SJSA1 (cell line): ENCODE results near the gene EHMT1. TPM values are rescaled to one million over a fixed set of nuclear protein-coding genes. Genes with fewer than 3 reads are reported as not detected.

ENCODE experiments used
- DNase-seq, 2 experiments: peaks; one replicate each; pipeline ENCODE4 v3.0.0-alpha.2; 2015 to 2020; ENCODE audit warnings: low spot score in 2 of 2, low read depth in 1 of 2
- H3K27ac ChIP-seq: fragments of 250-450 bp; sonication (Bioruptor Pico); 2 replicates; pipeline ENCODE4 v1.5.1; 2020; ENCODE audit warnings: mild to moderate bottlenecking, moderate library complexity
- H3K27me3 ChIP-seq: fragments of 250-450 bp; sonication (Bioruptor Pico); replicated peaks from 2 replicates; pipeline ENCODE4 v1.5.1; 2020; ENCODE audit warnings: mild to moderate bottlenecking, moderate library complexity
- H3K36me3 ChIP-seq: fragments of 250-450 bp; sonication (Bioruptor Pico); 2 replicates; pipeline ENCODE4 v1.5.1; 2020; ENCODE audit warnings: mild to moderate bottlenecking
- H3K4me1 ChIP-seq: fragments of 250-450 bp; sonication (Bioruptor Pico); replicated peaks from 2 replicates; pipeline ENCODE4 v1.6.1; 2021; ENCODE audit warnings: mild to moderate bottlenecking
- H3K4me3 ChIP-seq: fragments of 250-450 bp; sonication (Bioruptor Pico); 2 replicates; pipeline ENCODE4 v1.5.1; 2020; ENCODE audit warnings: mild to moderate bottlenecking
- H3K9me3 ChIP-seq: fragments of 250-450 bp; sonication (Bioruptor Pico); replicated peaks from 2 replicates; pipeline ENCODE4 v1.5.1; 2020; ENCODE audit warnings: mild to moderate bottlenecking
- total RNA-seq: library from RNA; depleted of rRNA; stranded (reverse); fragments of >200 nt; shearing (Covaris generic); gene quantifications from 2 replicates; pipeline ENCODE4 v1.2.3, GENCODE V29; 2014

The EHMT1 gene
- total RNA-seq, 1 experiment from 2014 or later: 32.0 TPM

DNA sequence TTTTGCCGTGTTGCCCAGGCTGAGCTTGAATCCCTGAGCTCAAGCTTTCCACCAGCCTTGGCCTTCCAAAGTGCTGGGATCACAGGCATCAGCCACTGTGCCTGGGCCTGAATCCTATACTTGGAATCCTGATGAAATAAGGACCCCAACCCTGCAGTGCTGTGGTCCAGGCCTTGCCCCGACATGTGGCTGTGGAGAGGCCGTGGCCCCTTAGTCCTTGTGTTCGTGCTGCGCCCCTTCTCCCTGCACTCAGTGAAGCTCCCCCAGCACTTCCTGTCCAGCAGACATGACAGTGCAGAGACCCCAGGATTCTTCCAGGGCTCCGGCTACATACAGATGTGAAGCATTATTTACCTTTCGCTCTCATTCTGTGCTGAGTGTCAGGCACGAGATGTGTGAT is 52.9 kb downstream of the EHMT1 start:
- Histone ChIP-seq H3K36me3 (0 out of 2 replicates have a peak, but pooled peaks cover 2% of the 10 kb centered on the region), H3K27ac (no peak overlapping the region), H3K4me3 (no peak overlapping the region), H3K4me1 (no peaks in the 10 kb centered on the region), H3K9me3 (no peaks in the 10 kb centered on the region), H3K27me3 (no peaks in the 10 kb centered on the region)
- no peak for DNase-seq

DNA sequence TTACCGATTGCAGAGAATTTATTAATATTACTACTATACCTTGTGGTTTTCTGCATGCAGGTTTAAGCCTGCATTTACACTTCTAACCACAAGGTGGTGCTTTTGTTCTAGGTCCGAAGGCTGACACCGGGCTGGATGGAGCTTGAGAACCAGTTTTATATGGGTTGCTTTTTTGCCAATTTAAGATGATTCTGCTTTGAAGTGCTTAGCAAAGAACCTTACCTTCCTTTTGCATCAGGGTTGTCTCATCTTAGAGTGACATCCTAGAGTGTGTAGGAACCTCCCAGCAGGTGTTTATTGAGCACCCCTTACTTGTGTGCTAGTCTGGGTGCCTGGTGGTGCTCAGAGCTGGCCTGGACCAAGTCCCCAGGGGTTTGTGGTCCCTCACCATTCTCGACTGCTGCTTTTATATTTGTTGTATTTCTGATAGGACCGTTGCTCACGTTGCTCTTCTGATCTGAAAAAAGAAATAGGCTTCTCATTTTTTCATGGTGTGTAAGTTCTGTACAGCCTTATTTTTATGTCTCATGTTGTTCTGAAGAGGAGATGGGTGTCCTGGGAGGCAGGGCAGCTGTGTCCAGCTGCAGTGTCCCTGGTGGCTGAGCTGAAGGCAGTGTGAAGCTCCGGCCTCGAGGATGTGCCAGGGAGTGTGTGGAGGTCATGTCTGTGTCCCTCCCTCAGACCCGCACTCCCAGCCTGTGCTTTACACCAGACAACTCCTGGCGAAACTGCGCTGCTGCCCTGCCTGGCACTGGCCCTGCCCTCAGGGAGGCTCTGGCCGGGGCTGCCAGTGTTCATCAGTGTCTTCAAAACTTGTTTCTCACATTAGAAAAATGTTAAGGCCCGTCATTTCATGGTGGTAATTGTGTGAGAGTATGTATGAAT is 54.3 kb downstream of the EHMT1 start:
- Histone ChIP-seq H3K4me1 (no peaks in the 10 kb centered on the region), H3K27ac (no peak overlapping the region), H3K9me3 (no peaks in the 10 kb centered on the region), H3K36me3 (no peaks in the 10 kb centered on the region), H3K27me3 (no peaks in the 10 kb centered on the region), H3K4me3 (no peak overlapping the region)
- DNase-seq: peak in 1 of 2 experiments; percentile 34

DNA sequence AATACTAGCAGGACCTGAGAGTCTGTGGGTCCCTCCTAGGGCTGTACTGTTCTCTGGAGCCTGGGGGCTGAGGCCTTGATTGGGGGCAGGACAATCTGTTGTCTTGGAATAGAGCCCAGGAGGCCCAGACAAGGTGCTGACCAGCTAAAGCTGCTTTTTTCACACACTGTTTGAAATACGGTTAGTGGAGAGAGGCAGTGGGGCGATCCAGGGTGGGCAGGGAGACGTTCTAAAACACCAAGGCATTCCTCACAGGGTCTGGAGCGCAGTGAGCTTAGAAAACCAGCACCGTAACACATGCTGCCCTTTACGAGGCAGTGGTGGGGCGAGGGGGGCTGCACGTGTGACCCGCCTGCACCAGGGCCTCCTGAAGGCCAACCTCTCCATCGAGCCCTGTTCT is 55.1 kb downstream of the EHMT1 start:
- no peaks in the 10 kb centered on the region for H3K36me3 ChIP-seq
- no peaks in the 10 kb centered on the region for H3K27me3 ChIP-seq
- H3K9me3 ChIP-seq: no peaks in the 10 kb centered on the region
- no peak overlapping the region for H3K27ac ChIP-seq
- no peak overlapping the region for H3K4me3 ChIP-seq
- no peak for DNase-seq
- H3K4me1 ChIP-seq: no peaks in the 10 kb centered on the region

DNA sequence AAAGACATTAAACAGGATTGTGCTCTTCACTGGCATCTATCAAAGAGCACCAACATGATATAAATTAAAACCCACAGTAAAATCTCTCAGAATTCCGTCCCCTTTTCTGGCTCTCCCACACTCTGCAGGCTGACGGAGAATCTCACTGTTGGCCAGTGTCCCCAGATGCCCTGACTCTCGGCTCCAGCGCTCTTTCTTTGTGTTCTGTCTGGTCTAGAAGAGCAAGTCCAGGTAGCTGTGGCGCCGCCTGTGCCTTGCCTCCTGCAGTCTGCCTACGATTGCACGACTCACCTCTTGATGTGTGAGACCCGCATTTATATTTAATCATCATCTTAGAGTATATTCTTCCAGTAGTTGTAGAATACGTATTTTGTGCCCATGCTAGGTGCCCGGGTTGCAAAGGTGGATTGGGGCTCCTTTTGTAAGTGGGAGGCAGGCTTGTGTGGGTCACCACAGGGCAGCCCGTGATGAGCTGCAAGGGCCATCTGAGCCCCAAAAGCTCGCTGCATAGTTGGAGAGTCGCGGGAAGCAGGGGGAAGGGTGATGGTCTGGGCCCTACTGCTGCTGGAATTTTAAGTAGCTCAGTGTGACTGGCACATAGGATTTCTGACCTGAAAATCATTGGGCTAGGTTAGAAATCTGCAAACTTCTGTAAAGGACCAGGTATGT is 55.6 kb downstream of the EHMT1 start:
- Histone ChIP-seq H3K9me3 (no peaks in the 10 kb centered on the region), H3K4me3 (no peak overlapping the region), H3K36me3 (no peaks in the 10 kb centered on the region), H3K27me3 (no peaks in the 10 kb centered on the region), H3K4me1 (0 out of 2 replicates have a peak, but pooled peaks cover 5% of the 10 kb centered on the region), H3K27ac (no peak overlapping the region)
- no peak for DNase-seq

DNA sequence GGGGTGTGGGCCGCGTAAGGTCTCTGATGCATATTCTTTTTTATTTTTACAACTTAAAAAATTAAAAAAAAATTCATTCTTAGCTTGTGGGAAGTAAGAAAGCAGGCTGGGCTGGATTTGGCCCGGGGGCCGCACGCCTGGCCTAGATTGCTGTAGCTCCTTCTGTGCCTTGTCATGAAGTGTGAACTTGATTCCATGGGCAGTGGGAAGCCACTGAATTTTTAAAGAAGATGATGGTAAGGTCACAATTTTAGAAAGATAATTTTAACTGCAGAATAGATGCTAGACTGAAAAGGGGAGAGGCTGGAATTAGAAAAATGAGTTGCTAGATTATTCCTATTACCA is 56.1 kb downstream of the EHMT1 start:
- no peak for DNase-seq
- no peak overlapping the region for H3K4me3 ChIP-seq
- H3K27me3 ChIP-seq: no peaks in the 10 kb centered on the region
- H3K4me1 ChIP-seq: 0 out of 2 replicates have a peak, but pooled peaks cover 7% of the 10 kb centered on the region
- H3K27ac ChIP-seq: no peak overlapping the region
- H3K9me3 ChIP-seq: no peaks in the 10 kb centered on the region
- H3K36me3 ChIP-seq: no peaks in the 10 kb centered on the region

DNA sequence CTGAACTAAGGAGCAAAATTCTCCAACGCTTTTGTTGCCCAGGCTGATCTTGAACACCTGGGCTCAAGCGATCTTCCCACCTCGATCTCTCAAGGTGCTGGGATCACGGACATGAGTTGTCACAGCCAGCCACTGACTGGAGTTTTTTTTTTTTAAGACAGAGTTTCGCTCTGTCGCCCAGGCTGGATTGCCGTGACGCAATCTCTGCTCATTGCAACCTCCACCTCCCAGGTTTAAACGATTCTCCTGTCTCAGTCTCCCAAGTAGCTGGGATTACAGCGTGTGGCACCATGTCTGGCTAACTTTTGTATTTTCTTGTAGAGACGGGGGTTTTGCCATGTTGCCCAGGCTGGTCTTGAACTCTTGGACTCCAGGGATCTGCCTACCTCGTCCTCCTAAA is 58.2 kb downstream of the EHMT1 start:
- H3K4me3 ChIP-seq: no peak overlapping the region
- H3K27me3 ChIP-seq: no peaks in the 10 kb centered on the region
- no peak for DNase-seq
- H3K9me3 ChIP-seq: no peaks in the 10 kb centered on the region
- H3K4me1 ChIP-seq: 0 out of 2 replicates have a peak, but pooled peaks cover 7% of the 10 kb centered on the region
- no peaks in the 10 kb centered on the region for H3K36me3 ChIP-seq
- no peak overlapping the region for H3K27ac ChIP-seq

DNA sequence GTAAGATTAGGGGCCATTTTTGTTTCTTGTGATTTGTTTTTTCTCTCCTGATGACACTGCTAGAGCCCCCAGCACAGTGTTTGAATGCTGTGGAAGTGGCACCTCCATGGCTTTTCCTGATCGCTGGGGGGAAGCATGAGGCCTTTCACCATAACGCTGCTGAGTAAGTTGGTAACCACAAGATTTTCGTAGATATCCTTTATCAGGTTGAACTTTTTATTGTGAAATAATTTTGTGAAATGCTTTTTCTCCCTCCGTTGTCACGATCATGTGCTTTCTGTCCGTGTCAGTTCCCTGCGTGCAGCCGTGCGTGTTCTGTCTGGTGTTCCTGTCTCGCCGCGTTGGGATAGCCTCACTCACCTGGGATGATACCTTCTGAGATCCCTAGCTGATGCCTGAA is 59.4 kb downstream of the EHMT1 start:
- DNase-seq: no peak
- H3K36me3 ChIP-seq: no peaks in the 10 kb centered on the region
- H3K4me3 ChIP-seq: no peak overlapping the region
- 0 out of 2 replicates have a peak, but pooled peaks cover 7% of the 10 kb centered on the region for H3K4me1 ChIP-seq
- no peaks in the 10 kb centered on the region for H3K27me3 ChIP-seq
- no peaks in the 10 kb centered on the region for H3K9me3 ChIP-seq
- no peak overlapping the region for H3K27ac ChIP-seq

DNA sequence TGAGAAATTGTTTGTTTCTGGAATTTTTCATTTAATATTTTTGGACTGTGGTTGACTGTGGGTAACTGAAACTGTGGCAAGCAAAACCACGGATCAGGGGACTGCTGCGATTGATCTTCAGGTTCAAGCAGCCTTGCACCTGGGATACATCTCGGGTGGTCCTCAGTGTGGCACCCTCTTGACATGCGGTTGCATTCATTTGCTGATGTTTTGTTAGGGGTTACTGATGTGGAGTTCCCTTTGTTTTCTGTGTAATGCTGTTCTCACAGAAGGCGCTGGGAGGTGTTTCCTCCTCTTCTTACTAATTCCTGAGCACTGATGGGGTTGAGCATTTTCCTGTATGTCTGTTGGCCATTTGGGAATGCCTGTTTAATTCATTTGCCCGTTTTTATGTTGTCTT is 60.4 kb downstream of the EHMT1 start:
- 0 out of 2 replicates have a peak, but pooled peaks cover 7% of the 10 kb centered on the region for H3K4me1 ChIP-seq
- no peaks in the 10 kb centered on the region for H3K27me3 ChIP-seq
- no peaks in the 10 kb centered on the region for H3K36me3 ChIP-seq
- no peaks in the 10 kb centered on the region for H3K9me3 ChIP-seq
- no peak for DNase-seq
- no peak overlapping the region for H3K27ac ChIP-seq
- H3K4me3 ChIP-seq: no peak overlapping the region

DNA sequence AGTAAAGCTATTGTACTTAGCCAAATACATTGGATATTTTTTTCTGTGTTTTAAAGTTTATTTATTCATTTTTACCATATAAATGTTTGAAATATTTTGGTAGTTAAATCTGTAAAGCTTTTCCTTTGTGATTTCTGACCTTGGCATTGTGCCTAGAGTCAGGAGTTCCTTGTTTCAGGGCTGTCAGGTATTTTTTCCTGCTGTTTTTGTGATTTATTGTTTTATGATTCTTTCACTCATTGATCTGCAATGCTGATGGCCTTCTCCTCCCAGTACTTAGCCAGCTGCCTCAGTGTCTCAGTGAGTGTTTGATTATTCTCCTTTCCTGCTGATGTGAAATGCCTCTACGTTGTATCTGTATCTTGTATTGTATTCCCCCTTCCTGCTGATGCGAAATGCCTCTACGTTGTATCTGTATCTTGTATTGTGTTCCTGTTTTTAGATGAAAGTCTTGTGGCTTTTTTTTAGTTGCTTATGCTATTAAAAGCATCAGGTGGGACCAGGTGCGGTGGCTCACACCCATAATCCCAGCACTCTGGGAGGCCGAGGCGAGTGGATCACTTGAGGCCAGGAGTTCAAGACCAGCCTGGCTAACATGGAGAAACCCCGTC is 61.0 kb downstream of the EHMT1 start:
- Histone ChIP-seq H3K9me3 (no peaks in the 10 kb centered on the region), H3K4me3 (no peak overlapping the region), H3K27ac (no peak overlapping the region), H3K36me3 (no peaks in the 10 kb centered on the region), H3K27me3 (no peaks in the 10 kb centered on the region), H3K4me1 (0 out of 2 replicates have a peak, but pooled peaks cover 7% of the 10 kb centered on the region)
- no peak for DNase-seq

DNA sequence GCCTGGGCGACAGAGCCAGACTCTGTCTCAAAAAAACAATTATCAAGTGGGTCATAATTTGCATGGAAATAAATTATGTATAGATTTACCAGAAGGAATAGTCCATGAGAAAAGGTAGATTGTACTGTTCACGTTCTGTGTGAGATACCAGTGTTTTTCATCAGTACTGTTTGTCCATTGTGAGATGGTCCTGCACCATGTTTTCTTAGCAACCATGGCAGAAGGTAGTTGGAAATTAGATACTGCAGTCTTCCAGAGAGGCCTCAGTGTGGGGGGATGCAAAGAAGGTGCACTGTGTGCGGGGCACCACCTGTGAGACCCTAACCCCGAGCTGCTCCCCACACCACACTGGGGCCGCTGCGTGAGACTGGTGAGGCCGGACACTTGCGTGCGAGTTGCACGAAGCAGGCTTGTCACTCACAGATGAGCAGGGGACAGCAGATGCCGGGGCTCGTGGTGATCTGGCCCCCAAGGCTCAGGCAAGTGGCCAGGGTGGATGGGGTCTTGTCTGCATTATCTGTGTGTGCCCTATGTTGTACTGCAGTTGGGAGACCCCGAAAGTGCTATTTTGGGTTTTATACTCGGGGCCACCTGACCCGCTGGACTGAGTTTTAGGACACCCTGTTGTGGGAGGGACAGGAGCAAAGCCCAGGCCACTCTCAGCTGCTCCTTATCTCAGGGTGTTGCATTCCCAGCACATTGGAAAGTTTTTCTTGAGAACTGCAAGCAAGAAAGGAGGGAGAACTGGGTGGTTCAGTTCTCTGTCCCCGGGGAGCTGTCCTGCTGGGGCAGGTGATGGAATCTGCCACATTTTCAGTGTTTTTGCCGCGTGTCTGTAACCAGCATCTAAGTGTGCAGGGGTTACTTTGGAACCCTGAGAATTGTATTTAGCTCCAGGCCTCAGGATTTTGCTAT is 61.9 kb downstream of the EHMT1 start:
- no peaks in the 10 kb centered on the region for H3K36me3 ChIP-seq
- H3K4me1 ChIP-seq: peaks cover 13% of the 10 kb centered on the region; the same call in 1 of the 2 replicates
- H3K27ac ChIP-seq: no peak overlapping the region
- no peaks in the 10 kb centered on the region for H3K9me3 ChIP-seq
- H3K27me3 ChIP-seq: no peaks in the 10 kb centered on the region
- no peak for DNase-seq
- no peak overlapping the region for H3K4me3 ChIP-seq

DNA sequence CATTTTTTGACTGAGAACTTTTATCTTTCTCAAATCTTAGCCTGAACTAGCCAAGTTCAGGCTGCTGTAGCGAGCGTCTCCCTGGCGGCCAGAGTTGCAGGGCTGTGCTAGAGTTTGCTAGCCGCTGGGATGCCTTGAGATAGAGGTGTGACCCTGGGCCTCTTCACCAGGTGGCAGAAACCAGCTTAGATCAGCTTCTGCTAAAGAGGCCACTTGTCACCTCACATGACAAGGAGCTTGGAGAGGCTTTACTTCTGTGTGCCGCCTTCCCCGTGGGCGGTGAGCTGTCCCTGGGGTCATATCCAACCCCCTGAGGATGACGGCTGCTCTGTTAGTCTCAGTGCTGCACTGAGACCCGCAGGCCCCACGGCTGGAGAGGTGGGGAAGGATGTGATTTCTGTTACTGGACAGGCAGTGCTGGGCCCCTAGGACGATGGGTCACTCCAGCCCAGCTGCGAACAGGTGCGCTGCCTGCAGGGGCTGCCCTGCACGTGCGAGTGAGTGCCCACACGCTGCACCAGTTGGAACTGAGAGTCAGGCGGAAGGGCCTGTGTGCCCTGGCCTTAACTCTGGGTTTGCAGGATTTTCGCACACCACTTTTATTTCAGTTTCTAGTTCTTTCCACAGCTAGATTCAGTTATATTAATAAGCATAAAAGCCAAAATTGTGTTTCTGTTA is 63.8 kb downstream of the EHMT1 start:
- 0 out of 2 replicates have a peak, but pooled peaks cover 2% of the 10 kb centered on the region for H3K36me3 ChIP-seq
- H3K4me3 ChIP-seq: no peak overlapping the region
- H3K9me3 ChIP-seq: no peaks in the 10 kb centered on the region
- peaks cover 17% of the 10 kb centered on the region; the same call in 1 of the 2 replicates for H3K4me1 ChIP-seq
- no peak overlapping the region for H3K27ac ChIP-seq
- no peaks in the 10 kb centered on the region for H3K27me3 ChIP-seq
- no peak for DNase-seq

DNA sequence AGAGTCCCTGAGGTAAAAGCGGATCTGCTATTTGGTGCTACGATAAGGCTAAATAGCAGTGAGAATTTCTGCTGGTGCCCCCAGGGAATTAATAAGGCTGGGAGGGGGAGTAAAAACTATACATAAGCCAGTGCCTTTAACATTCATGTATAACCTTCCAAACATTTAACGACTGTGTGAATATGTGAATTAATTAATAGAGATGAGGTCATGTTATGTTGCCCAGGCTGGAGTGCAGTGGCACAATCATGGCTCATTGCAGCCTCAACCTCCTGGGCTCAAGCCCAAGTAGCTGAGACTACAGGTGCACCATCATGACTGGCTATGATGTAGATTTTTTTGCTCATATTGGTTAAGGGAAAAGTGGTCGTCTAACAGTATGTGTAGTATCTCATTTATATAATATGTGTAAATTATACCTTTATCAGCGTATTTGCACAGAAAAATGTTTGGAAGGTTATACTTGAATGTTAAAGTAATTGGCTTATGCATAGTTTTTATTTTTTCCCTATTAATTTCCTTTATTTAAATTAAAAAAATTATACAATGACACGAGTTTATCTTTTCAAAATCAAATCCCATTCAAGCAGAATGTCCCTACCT is 64.6 kb downstream of the EHMT1 start:
- no peak for DNase-seq
- Histone ChIP-seq H3K27me3 (no peaks in the 10 kb centered on the region), H3K27ac (no peak overlapping the region), H3K36me3 (0 out of 2 replicates have a peak, but pooled peaks cover 2% of the 10 kb centered on the region), H3K4me3 (no peak overlapping the region), H3K9me3 (no peaks in the 10 kb centered on the region), H3K4me1 (peaks cover 17% of the 10 kb centered on the region; the same call in 1 of the 2 replicates)
